HepG2 (cell line): ENCODE measurements around the gene KIF26B. TPM values are rescaled to one million over a fixed set of nuclear protein-coding genes. Genes with fewer than 3 reads are reported as not detected.

Experiments
- BCL6 ChIP-seq: IDR thresholded peaks from 2 replicates; pipeline ENCODE4 v1.6.1; 2016; ENCODE audit warnings: missing genetic modification reagents, missing compliant biosample characterization
- CBFB ChIP-seq: sonication (generic); formaldehyde crosslinking; IDR thresholded peaks from 2 replicates; pipeline ENCODE4 v1.4.0; 2020; ENCODE audit warnings: missing genetic modification reagents
- GPN1 ChIP-seq: sonication (generic); formaldehyde crosslinking; IDR thresholded peaks from 2 replicates; pipeline ENCODE4 v1.5.1; 2020; ENCODE audit warnings: missing genetic modification reagents, borderline replicate concordance
- KMT2B ChIP-seq: IDR thresholded peaks from 2 replicates; pipeline ENCODE4 v1.6.1; 2016; ENCODE audit warnings: missing genetic modification reagents, missing compliant biosample characterization
- NCOA5 ChIP-seq: sonication (generic); formaldehyde crosslinking; IDR thresholded peaks from 2 replicates; pipeline ENCODE4 v1.4.0; 2020; ENCODE audit warnings: missing genetic modification reagents
- ZEB1 ChIP-seq: IDR thresholded peaks from 2 replicates; pipeline ENCODE4 v1.6.1; 2012; ENCODE audit warnings: mild to moderate bottlenecking, low read depth, inconsistent platforms; ENCODE audit not compliant: insufficient replicate concordance
- ZNF891 ChIP-seq: sonication (generic); formaldehyde crosslinking; IDR thresholded peaks from 2 replicates; pipeline ENCODE4 v1.5.0; 2020; ENCODE audit warnings: mild to moderate bottlenecking, missing genetic modification reagents
- polyA plus RNA-seq, 8 experiments: library from polyadenylated mRNA; depleted of rRNA in 3 of 8; stranded (reverse) in 7 of 8; unstranded in 1 of 8; fragments of >200 nt; fragmentation: Illumina TruSeq in 4 of 8; extraction: Trizol in 4 of 8; gene quantifications; 2 replicates each; pipeline versions ENCODE4 v1.2.1 to v1.2.3, GENCODE V29; 2011 to 2016; ENCODE audit warnings: low read depth in 4 of 8, missing spikeins in 1 of 8, mixed read lengths in 1 of 8; ENCODE audit not compliant: insufficient read depth in 1 of 8
- total RNA-seq, 5 experiments: library from RNA; depleted of rRNA; stranded (reverse); fragments of >200 nt; fragmentation: Illumina TruSeq; extraction: Trizol; gene quantifications; 2 replicates each; pipeline ENCODE4 v1.2.3, GENCODE V29; 2016; ENCODE audit warnings: low read depth in 1 of 5
- TF ChIP-seq, protein P1 (sequence below): sonication (generic); formaldehyde crosslinking; IDR thresholded peaks from 2 replicates; pipeline ENCODE4 v1.8.1; 2022; ENCODE audit warnings: low read depth, mild to moderate bottlenecking, missing genetic modification reagents
- TF ChIP-seq, protein P2 (sequence below): sonication (generic); formaldehyde crosslinking; IDR thresholded peaks from 2 replicates; pipeline ENCODE4 v1.4.0; 2020; ENCODE audit warnings: missing genetic modification reagents

KIF26B gene
- total and polyA plus RNA-seq, 2 of the 13 experiments (the other 11 are each of a cell fraction or from before 2014, with no cell fraction given), result 0.08 to 0.09 TPM

DNA sequence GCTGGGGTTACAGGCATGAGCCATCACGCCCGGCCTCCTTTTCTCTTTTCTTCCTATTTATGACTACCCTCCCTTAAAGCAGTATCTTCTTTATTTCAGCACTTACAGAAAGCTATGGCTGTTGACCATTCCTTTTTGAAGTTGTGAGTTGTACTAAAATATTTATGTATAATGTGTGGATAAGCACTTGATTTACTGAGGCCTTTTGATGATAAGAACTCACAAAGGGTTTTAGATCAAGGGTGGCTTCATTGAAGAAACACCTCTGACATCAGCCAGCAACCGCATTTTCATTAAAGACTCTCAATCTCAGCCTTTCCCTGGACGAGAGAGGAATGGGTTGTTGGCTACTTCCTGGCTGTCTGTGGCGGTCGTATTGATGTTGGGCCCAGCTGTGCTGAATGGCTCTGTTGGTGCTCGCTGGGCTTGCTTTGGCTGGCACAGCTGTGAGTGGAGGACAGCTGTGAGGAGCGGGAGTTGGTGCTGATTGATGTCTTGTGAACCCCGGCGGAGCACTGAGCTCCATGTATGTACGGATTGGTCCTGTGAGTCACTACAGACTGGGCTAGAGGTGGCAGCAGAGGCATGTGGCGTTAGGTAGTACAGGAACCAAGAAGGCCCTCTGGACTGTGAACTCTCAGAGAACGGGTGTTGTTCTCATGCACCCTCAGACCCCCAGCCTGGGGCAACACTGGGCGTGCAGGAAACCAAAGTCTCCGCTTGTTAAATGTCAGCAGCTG, 208.8 kb downstream of the KIF26B start (continued):
- TF ChIP-seq, protein P1, sequence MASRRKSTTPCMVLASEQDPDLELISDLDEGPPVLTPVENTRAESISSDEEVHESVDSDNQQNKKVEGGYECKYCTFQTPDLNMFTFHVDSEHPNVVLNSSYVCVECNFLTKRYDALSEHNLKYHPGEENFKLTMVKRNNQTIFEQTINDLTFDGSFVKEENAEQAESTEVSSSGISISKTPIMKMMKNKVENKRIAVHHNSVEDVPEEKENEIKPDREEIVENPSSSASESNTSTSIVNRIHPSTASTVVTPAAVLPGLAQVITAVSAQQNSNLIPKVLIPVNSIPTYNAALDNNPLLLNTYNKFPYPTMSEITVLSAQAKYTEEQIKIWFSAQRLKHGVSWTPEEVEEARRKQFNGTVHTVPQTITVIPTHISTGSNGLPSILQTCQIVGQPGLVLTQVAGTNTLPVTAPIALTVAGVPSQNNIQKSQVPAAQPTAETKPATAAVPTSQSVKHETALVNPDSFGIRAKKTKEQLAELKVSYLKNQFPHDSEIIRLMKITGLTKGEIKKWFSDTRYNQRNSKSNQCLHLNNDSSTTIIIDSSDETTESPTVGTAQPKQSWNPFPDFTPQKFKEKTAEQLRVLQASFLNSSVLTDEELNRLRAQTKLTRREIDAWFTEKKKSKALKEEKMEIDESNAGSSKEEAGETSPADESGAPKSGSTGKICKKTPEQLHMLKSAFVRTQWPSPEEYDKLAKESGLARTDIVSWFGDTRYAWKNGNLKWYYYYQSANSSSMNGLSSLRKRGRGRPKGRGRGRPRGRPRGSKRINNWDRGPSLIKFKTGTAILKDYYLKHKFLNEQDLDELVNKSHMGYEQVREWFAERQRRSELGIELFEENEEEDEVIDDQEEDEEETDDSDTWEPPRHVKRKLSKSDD (CRISPR knock-in tag), result no peak
- no peak for TF ChIP-seq CBFB
- TF ChIP-seq NCOA5 (CRISPR knock-in tag), result no peak
- no peak for TF ChIP-seq GPN1
- no peak for TF ChIP-seq ZEB1
- no peak for TF ChIP-seq KMT2B (CRISPR knock-in tag)
- 0 out of 2 replicates have a peak, but pooled peaks have one; percentile 67 for TF ChIP-seq ZNF891 (CRISPR knock-in tag)
- TF ChIP-seq, protein P2, sequence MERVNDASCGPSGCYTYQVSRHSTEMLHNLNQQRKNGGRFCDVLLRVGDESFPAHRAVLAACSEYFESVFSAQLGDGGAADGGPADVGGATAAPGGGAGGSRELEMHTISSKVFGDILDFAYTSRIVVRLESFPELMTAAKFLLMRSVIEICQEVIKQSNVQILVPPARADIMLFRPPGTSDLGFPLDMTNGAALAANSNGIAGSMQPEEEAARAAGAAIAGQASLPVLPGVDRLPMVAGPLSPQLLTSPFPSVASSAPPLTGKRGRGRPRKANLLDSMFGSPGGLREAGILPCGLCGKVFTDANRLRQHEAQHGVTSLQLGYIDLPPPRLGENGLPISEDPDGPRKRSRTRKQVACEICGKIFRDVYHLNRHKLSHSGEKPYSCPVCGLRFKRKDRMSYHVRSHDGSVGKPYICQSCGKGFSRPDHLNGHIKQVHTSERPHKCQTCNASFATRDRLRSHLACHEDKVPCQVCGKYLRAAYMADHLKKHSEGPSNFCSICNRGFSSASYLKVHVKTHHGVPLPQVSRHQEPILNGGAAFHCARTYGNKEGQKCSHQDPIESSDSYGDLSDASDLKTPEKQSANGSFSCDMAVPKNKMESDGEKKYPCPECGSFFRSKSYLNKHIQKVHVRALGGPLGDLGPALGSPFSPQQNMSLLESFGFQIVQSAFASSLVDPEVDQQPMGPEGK (CRISPR knock-in tag), result peak; percentile 37; the same call in 1 of the 2 replicates
- no peak for TF ChIP-seq BCL6 (CRISPR knock-in tag)
